Measurements from ENCODE around the gene STT3A. TPM values are rescaled to one million over a fixed set of nuclear protein-coding genes. Genes with fewer than 3 reads are reported as not detected.

Gene STT3A
- total and polyA plus RNA-seq, 10 of the 15 experiments (the other 5 are each of a cell fraction or from before 2014, with no cell fraction given) = 74.4 to 202 (median 118) TPM

- peak; percentile 22 for TF ChIP-seq SP1 (IDR thresholded peaks at IDR 0.05; ENCODE audit: low read depth, low read length)
- no peak for TF ChIP-seq NFYB (IDR thresholded peaks at IDR 0.05; ENCODE audit: insufficient read depth, low read depth, low read length)
- no peak for TF ChIP-seq NFYA (IDR thresholded peaks at IDR 0.05; ENCODE audit: borderline replicate concordance, low read depth, low read length)
- no peak for TF ChIP-seq KDM1A (IDR thresholded peaks at IDR 0.05; ENCODE audit: borderline replicate concordance)
- no peak for TF ChIP-seq SIX5 (IDR thresholded peaks at IDR 0.05; ENCODE audit: low read depth, low read length, severe bottlenecking)
- TF ChIP-seq KLF5 (IDR thresholded peaks at IDR 0.05; ENCODE audit: partially characterized antibody) = peak; percentile 62
- TF ChIP-seq RUNX3 (IDR thresholded peaks at IDR 0.05; ENCODE audit: low read length) = peak; percentile 73
- no peak for TF ChIP-seq EP300 (IDR thresholded peaks at IDR 0.05; ENCODE audit: borderline replicate concordance in 1 of 2, control insufficient read depth in 1 of 2, low read depth in 2 of 2, low read length in 2 of 2)
- no peak; the same call in 1 of the 2 replicates for TF ChIP-seq MYB (IDR thresholded peaks at IDR 0.05; ENCODE audit: borderline replicate concordance, low read depth, low read length)
- no peak; the same call in none of the 2 replicates for TF ChIP-seq MAX (IDR thresholded peaks at IDR 0.05; ENCODE audit: low read depth, low read length)
- no peak for TF ChIP-seq TCF7 (IDR thresholded peaks at IDR 0.05; ENCODE audit: borderline replicate concordance)
- peak in 1 of 2 experiments; percentile 49; a peak in 2 of 4 replicates for TF ChIP-seq BHLHE40 (IDR thresholded peaks at IDR 0.05; ENCODE audit: borderline replicate concordance in 1 of 2, low read depth in 2 of 2, low read length in 1 of 2)
- no peak for TF ChIP-seq ZNF274 (IDR thresholded peaks at IDR 0.05; ENCODE audit: insufficient read depth, insufficient read length)
- peak; percentile 93 for TF ChIP-seq RELA (IDR thresholded peaks at IDR 0.05; ENCODE audit: borderline replicate concordance, partially characterized antibody)
- TF ChIP-seq HDAC2 (IDR thresholded peaks at IDR 0.05) = no peak
- peak; percentile 98 for TF ChIP-seq RBBP5 (conservative IDR thresholded peaks at IDR 0.05)
- no peak for TF ChIP-seq BCLAF1 (IDR thresholded peaks at IDR 0.05)
- peak; percentile 14 for TF ChIP-seq BCL3 (IDR thresholded peaks at IDR 0.05; ENCODE audit: borderline replicate concordance, insufficient read depth, low read depth, low read length, poor library complexity, severe bottlenecking)
- 0 out of 2 replicates have a peak, but pooled peaks have one; percentile 32 for TF ChIP-seq RCOR1 (conservative IDR thresholded peaks at IDR 0.05; ENCODE audit: low read depth, low read length)
- no peak for TF ChIP-seq GABPA (IDR thresholded peaks at IDR 0.05; ENCODE audit: low read depth)
- TF ChIP-seq REST (IDR thresholded peaks at IDR 0.05; ENCODE audit: low read depth, low read length) = no peak
- peak; percentile 59 for TF ChIP-seq ATF7 (IDR thresholded peaks at IDR 0.05; ENCODE audit: low read depth)
Observed at GRCh38 chr11:125625630-125626287, 33.1 kb downstream of the STT3A start (continued).

All from GM12878 (cell line).